ENCODE results near the gene MPPED1. TPM values are rescaled to one million over a fixed set of nuclear protein-coding genes. Genes with fewer than 3 reads are reported as not detected.

Gene MPPED1
- total RNA-seq, 1 experiment from 2014 or later, result not detected

DNA sequence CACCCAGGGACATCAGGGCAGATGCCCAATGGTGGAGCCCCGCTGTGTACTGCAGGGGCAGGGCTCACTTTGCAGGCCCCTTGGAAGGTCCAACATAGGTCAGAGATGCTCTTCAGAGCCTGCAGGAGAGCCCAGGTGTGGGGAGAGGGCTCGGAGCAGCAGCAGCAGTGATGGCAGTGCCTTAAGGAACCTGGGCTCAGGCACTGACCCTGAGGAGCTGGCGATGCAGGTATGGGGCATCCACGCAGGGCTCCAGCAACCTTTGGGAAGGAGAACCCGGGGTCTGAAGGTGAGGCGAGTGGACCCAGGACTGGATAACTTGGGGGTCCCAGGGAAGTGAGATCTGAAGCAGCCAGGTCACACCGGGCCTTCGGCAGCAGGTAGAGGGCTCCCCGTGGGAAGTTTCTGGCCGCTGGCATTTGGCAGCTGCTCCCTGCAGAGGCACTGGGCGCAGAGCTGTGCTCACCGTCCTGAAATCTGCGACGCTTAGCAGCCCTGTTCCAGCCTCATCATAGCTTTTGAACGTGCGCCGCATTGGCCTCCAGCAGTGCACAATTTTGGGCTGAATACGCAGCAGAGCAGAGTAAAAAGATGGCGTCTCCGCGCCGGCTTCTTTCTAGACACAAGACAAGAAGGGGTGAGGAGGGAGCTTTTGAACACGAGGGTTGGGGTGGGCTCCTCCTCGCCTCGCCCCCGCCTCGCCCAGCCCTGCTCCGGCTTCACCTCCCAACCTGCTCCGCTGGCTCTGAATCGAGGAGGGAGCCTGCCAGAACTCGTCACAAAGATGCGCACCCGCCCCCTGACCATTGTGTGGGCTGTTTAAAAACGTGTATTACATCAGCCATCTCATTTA is 118.8 kb downstream of the MPPED1 start:
- CTCF ChIA-PET, result no interaction called here
- Mint-ChIP-seq H3K36me3 (ENCODE audit: insufficient read depth, unreplicated experiment) (peaks cover 6% of the 10 kb centered on the region), H3K4me3 (ENCODE audit: low read depth, unreplicated experiment) (no peak overlapping the region), H3K27ac (ENCODE audit: unreplicated experiment) (no peak overlapping the region), H3K4me1 (ENCODE audit: low read depth, unreplicated experiment) (no peaks in the 10 kb centered on the region), H3K9me3 (ENCODE audit: low read depth, unreplicated experiment) (no peaks in the 10 kb centered on the region), H3K27me3 (ENCODE audit: unreplicated experiment) (peaks cover 92% of the 10 kb centered on the region)
- intact Hi-C loops (cut with micrococcal nuclease; ENCODE audit: unreplicated experiment), result no loop called here
- BruUV-seq (replicated peaks), result no TSS peak
- no peak for DNase-seq
- TF ChIP-seq, protein P1, sequence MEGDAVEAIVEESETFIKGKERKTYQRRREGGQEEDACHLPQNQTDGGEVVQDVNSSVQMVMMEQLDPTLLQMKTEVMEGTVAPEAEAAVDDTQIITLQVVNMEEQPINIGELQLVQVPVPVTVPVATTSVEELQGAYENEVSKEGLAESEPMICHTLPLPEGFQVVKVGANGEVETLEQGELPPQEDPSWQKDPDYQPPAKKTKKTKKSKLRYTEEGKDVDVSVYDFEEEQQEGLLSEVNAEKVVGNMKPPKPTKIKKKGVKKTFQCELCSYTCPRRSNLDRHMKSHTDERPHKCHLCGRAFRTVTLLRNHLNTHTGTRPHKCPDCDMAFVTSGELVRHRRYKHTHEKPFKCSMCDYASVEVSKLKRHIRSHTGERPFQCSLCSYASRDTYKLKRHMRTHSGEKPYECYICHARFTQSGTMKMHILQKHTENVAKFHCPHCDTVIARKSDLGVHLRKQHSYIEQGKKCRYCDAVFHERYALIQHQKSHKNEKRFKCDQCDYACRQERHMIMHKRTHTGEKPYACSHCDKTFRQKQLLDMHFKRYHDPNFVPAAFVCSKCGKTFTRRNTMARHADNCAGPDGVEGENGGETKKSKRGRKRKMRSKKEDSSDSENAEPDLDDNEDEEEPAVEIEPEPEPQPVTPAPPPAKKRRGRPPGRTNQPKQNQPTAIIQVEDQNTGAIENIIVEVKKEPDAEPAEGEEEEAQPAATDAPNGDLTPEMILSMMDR (IDR thresholded peaks at IDR 0.05; ENCODE audit: unreplicated experiment), result no peak

DNA sequence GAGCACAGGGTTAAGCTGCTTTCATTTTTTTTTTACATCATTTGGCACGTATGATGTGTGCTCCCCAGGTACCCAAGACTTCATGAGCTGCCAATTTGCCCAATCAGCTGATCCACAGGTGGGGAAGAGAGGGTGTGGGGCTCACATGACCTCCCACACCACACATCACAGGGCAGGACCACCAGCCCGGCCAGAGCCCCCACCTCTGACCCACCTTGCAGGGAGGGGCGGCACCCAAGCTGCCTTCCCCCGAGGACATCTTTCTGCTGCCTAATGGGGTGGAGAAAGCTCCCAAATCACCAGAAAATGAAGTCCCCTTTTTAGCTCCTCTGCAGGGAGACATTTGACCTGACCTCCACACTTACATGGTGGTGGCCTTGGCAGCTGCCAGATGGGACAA is 119.8 kb downstream of the MPPED1 start:
- Mint-ChIP-seq H3K9me3 (ENCODE audit: low read depth, unreplicated experiment) (no peaks in the 10 kb centered on the region), H3K27me3 (ENCODE audit: unreplicated experiment) (peaks cover 85% of the 10 kb centered on the region), H3K27ac (ENCODE audit: unreplicated experiment) (no peak overlapping the region), H3K4me1 (ENCODE audit: low read depth, unreplicated experiment) (no peaks in the 10 kb centered on the region), H3K4me3 (ENCODE audit: low read depth, unreplicated experiment) (no peak overlapping the region), H3K36me3 (ENCODE audit: insufficient read depth, unreplicated experiment) (peaks cover 6% of the 10 kb centered on the region)
- CTCF ChIA-PET, result no interaction called here
- TF ChIP-seq, protein P1 (IDR thresholded peaks at IDR 0.05; ENCODE audit: unreplicated experiment), result no peak
- intact Hi-C loops (cut with micrococcal nuclease; ENCODE audit: unreplicated experiment), result no loop called here
- DNase-seq, result no peak
- BruUV-seq (replicated peaks), result no TSS peak

DNA sequence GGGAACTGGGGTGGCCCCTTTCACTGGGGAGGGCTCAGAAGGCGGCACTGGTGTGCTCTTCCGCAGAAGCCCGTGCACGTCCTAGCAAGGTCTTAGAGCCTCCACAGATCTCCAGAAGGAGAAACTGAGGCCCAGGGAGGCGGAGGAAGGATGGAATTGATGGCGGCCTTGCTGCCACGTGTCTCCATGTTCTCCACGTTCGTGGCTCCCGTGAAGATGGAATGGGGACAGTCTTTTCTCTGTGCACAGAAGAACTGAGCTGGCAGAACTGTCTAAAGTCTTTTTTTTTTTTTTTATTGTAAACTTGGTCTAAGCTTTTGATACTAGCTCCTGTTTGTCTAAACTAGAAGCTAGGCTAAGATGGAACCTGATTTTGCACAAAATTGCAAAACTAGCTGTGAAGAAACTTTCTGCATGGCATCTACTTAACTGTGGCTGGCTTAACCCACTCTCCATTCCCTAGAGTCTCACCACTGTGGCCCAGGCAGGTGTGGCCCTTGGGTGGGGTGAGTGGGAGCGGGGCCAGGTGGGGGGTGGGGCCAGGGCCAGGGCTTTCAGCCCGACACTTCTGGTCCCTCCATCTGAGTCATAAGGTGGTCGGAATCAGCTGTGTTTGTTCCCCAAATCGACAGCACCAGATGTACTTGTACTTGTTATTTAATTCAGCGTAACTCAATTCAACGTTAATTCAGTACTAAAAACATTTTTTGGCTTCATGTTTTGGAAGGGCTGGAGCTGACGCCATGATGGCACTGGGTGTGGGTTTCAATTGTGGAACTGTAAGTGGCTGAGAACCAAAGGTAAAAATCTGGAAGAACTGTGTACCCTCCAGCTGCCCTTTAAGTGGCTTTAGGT is 120.7 kb downstream of the MPPED1 start:
- Mint-ChIP-seq H3K4me3 (ENCODE audit: low read depth, unreplicated experiment) (no peak overlapping the region), H3K27me3 (ENCODE audit: unreplicated experiment) (peaks cover 77% of the 10 kb centered on the region), H3K27ac (ENCODE audit: unreplicated experiment) (no peak overlapping the region), H3K36me3 (ENCODE audit: insufficient read depth, unreplicated experiment) (peaks cover 6% of the 10 kb centered on the region), H3K9me3 (ENCODE audit: low read depth, unreplicated experiment) (no peaks in the 10 kb centered on the region), H3K4me1 (ENCODE audit: low read depth, unreplicated experiment) (no peaks in the 10 kb centered on the region)
- no TSS peak for BruUV-seq (replicated peaks)
- TF ChIP-seq, protein P1 (IDR thresholded peaks at IDR 0.05; ENCODE audit: unreplicated experiment), result no peak
- intact Hi-C loops (cut with micrococcal nuclease; ENCODE audit: unreplicated experiment), result no loop called here
- no peak for DNase-seq
- CTCF ChIA-PET, result no interaction called here

DNA sequence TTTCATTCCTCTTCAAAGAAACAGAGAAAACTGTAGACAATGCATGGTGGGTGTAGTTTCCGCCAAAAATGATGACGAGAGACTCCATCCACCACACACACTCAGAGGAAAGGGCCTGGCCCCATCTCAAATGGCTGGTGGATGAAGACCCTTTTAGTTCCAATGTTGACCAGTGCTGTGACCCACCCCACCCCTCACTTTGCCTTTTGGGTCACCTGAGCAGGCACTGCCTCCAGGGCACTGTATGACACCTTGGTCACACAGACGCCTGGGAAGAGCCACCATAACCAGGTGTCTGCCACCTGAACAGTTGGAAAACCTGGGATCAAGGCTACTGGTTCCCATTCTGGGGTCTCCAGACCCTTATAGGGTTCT is 121.3 kb downstream of the MPPED1 start:
- peaks cover 83% of the 10 kb centered on the region for H3K27me3 Mint-ChIP-seq (ENCODE audit: unreplicated experiment)
- no peak overlapping the region for H3K4me3 Mint-ChIP-seq (ENCODE audit: low read depth, unreplicated experiment)
- TF ChIP-seq, protein P1 (IDR thresholded peaks at IDR 0.05; ENCODE audit: unreplicated experiment), result no peak
- intact Hi-C loops (cut with micrococcal nuclease; ENCODE audit: unreplicated experiment), result no loop called here
- H3K36me3 Mint-ChIP-seq (ENCODE audit: insufficient read depth, unreplicated experiment), result peaks cover 6% of the 10 kb centered on the region
- no peak for DNase-seq
- CTCF ChIA-PET, result no interaction called here
- H3K4me1 Mint-ChIP-seq (ENCODE audit: low read depth, unreplicated experiment), result no peaks in the 10 kb centered on the region
- H3K9me3 Mint-ChIP-seq (ENCODE audit: low read depth, unreplicated experiment), result no peaks in the 10 kb centered on the region
- BruUV-seq (replicated peaks), result no TSS peak
- no peak overlapping the region for H3K27ac Mint-ChIP-seq (ENCODE audit: unreplicated experiment)

All from Calu3 (cell line).